Ovary (tissue), 9 donors: ENCODE data around the gene TSHZ2. TPM values are rescaled to one million over a fixed set of nuclear protein-coding genes. Genes with fewer than 3 reads are reported as not detected.

ENCODE experiments used
- DNase-seq, 5 donors: peaks; one replicate each; pipeline ENCODE4 v3.0.0-alpha.2; 2019 to 2020
- H3K27ac ChIP-seq, 2 donors: fragments of 200-600 bp; one replicate each; pipeline versions ENCODE4 v1.5.1 to v1.8.0; 2019 to 2022
- H3K27me3 ChIP-seq: fragments of 200-600 bp; one replicate; pipeline ENCODE4 v1.8.0; 2022
- H3K36me3 ChIP-seq: fragments of 200-600 bp; sonication (generic); one replicate; pipeline ENCODE4 v1.5.1; 2019
- H3K4me1 ChIP-seq: one replicate; pipeline ENCODE4 v1.8.1; 2013; ENCODE audit warnings: mild to moderate bottlenecking, moderate library complexity; ENCODE audit not compliant: insufficient read depth
- H3K4me3 ChIP-seq: fragments of 200-600 bp; sonication (generic); one replicate; pipeline ENCODE4 v1.5.1; 2017
- H3K9me3 ChIP-seq, 2 donors: fragments of 200-600 bp in 1 of 2; sonication (generic) in 1 of 2; one replicate each; pipeline versions ENCODE4 v1.5.1 to v1.8.1; 2013 to 2019; ENCODE audit warnings: mild to moderate bottlenecking in 1 of 2, moderate library complexity in 1 of 2
- EP300 ChIP-seq: sonication (generic); formaldehyde crosslinking; IDR thresholded peaks from one replicate; pipeline ENCODE4 v1.6.1; 2017; ENCODE audit warnings: antibody characterized with exemption
- POLR2A ChIP-seq: fragments of 450-650 bp; IDR thresholded peaks from one replicate; pipeline ENCODE4 v1.6.1; 2017; ENCODE audit warnings: antibody characterized with exemption, mild to moderate bottlenecking, moderate library complexity
- WGBS, 3 donors: extraction: QIAGEN DNeasy Blood & Tissue Kit in 1 of 3; methylation state at CpG; one replicate each; pipeline versions ENCODE4 v1.1.5 to v1.1.7; 2013 to 2017; 5-methylcytosine and 5-hydroxymethylcytosine counted together
- intact Hi-C, 4 donors: fragments of 100-400 bp; cut with DNase I; formaldehyde crosslinking; loops; one replicate each; pipeline versions ENCODE4 v1.11.0 to v1.15.1; 2022 to 2023
- polyA plus RNA-seq, 2 donors: library from polyadenylated mRNA; stranded (reverse); fragments of 200-250 nt in 1 of 2; fragments of 350-450 nt in 1 of 2; fragmentation: Illumina TruSeq in 1 of 2; extraction: RNeasy Lipid Tissue Mini Kit (QIAGEN cat#74804) in 1 of 2; gene quantifications; one replicate each; pipeline ENCODE4 v1.2.3, GENCODE V29; 2013 to 2014
- total RNA-seq, 7 donors: library from RNA; depleted of rRNA in 2 of 7; stranded (reverse); fragments of >200 nt in 2 of 7; fragmentation: NEBNext Ultra II Directional in 3 of 7; extraction: Animal tissue kit (Norgen Biotek cat#: 25700) in 3 of 7; gene quantifications; one replicate each; pipeline versions ENCODE4 v1.1.0 to v1.2.4, GENCODE V29; 2016 to 2023
- TF ChIP-seq, protein P1 (sequence below), 3 donors: fragments of 450-650 bp in 2 of 3; fragments of 200-600 bp in 1 of 3; IDR thresholded peaks; one replicate each; pipeline versions ENCODE4 v1.5.1 to v1.8.0; 2016 to 2022; ENCODE audit warnings: antibody characterized with exemption in 3 of 3, mild to moderate bottlenecking in 1 of 3
- donor health status: DM: no; HTN: no; CAD: no; lungs with moderate emphysema.
- donor health status: DM: no; HTN: no; CAD: no.
- donor health status: Bipolar disorder and iron deficiency.
- donor health status: DM: yes; HTN: yes; CAD: no.
- donor health status: DM: no; HTN: no; CAD: no.
- donor health status: DM: yes; HTN: yes; CAD: no.

The TSHZ2 gene
- total and polyA plus RNA-seq, 9 donors, result 18.2 to 113 (median 40.2) TPM

GRCh38 chr20:53210931-53211330, 238.8 kb downstream of the TSHZ2 start:
- Histone ChIP-seq H3K36me3 (no peaks in the 10 kb centered on the region), H3K9me3 (no peaks in the 10 kb centered on the region), H3K27me3 (no peaks in the 10 kb centered on the region), H3K4me3 (no peak overlapping the region), H3K4me1 (no peaks in the 10 kb centered on the region), H3K27ac (no peak overlapping the region)
- no peak for DNase-seq
- intact Hi-C loops, result loop anchor here in 1 of 4 donors (10.0 kb wide), 2 partner anchors 334 to 896 kb away; no protein-coding TSS in a partner anchor
- WGBS, 3 donors, result 49 to 64% (median 52%) methylated on average over 3 of the region's 3 CpGs
- TF ChIP-seq, protein P1, sequence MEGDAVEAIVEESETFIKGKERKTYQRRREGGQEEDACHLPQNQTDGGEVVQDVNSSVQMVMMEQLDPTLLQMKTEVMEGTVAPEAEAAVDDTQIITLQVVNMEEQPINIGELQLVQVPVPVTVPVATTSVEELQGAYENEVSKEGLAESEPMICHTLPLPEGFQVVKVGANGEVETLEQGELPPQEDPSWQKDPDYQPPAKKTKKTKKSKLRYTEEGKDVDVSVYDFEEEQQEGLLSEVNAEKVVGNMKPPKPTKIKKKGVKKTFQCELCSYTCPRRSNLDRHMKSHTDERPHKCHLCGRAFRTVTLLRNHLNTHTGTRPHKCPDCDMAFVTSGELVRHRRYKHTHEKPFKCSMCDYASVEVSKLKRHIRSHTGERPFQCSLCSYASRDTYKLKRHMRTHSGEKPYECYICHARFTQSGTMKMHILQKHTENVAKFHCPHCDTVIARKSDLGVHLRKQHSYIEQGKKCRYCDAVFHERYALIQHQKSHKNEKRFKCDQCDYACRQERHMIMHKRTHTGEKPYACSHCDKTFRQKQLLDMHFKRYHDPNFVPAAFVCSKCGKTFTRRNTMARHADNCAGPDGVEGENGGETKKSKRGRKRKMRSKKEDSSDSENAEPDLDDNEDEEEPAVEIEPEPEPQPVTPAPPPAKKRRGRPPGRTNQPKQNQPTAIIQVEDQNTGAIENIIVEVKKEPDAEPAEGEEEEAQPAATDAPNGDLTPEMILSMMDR (IDR thresholded peaks at IDR 0.05), result no peak
- no peak for TF ChIP-seq EP300
- TF ChIP-seq POLR2A, result no peak

- Histone ChIP-seq H3K36me3 (no peaks in the 10 kb centered on the region), H3K9me3 (no peaks in the 10 kb centered on the region), H3K4me1 (no peaks in the 10 kb centered on the region), H3K27ac (no peak overlapping the region), H3K4me3 (no peak overlapping the region), H3K27me3 (no peaks in the 10 kb centered on the region)
- no peak for TF ChIP-seq EP300
- 93 to 95% (median 94%) methylated on average over 5 of the region's 5 CpGs for WGBS, 3 donors
- intact Hi-C loops, result loop anchor here in 1 of 4 donors (10.0 kb wide), 2 partner anchors 333 to 897 kb away; no protein-coding TSS in a partner anchor
- no peak for DNase-seq
Observed at GRCh38 chr20:53212018-53212417, 239.9 kb downstream of the TSHZ2 start.

DNA sequence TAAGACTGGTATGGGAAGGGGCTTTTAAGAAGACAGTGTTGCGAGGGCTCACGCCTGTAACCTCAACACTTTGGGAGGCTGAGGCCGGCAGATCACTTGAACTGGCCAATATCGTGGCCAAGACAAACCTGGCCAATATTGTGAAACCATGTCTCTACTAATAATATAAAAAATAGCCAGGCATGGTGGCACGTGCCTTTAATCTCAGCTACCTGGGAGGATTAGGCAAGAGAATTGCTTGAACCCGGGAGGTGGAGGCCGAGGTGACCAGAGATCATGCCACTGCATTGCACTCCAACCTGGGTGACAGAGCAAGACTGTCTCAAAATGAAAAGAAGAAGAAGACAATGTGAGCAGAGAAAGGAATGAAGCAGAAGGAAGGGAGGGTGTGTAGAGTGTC, 242.2 kb downstream of the TSHZ2 start:
- WGBS, 3 donors, result 94 to 96% (median 95%) methylated on average over 7 of the region's 7 CpGs
- no peaks in the 10 kb centered on the region for H3K27me3 ChIP-seq
- TF ChIP-seq POLR2A, result no peak
- no peak for TF ChIP-seq EP300
- TF ChIP-seq, protein P1 (IDR thresholded peaks at IDR 0.05), result no peak
- no peak overlapping the region for H3K27ac ChIP-seq
- no peak overlapping the region for H3K4me3 ChIP-seq
- H3K36me3 ChIP-seq, result no peaks in the 10 kb centered on the region
- no peaks in the 10 kb centered on the region for H3K9me3 ChIP-seq
- DNase-seq, result no peak
- H3K4me1 ChIP-seq, result no peaks in the 10 kb centered on the region
- intact Hi-C loops, result loop anchor here in 1 of 4 donors (10.0 kb wide), 2 partner anchors 330 to 900 kb away; no protein-coding TSS in a partner anchor

DNA sequence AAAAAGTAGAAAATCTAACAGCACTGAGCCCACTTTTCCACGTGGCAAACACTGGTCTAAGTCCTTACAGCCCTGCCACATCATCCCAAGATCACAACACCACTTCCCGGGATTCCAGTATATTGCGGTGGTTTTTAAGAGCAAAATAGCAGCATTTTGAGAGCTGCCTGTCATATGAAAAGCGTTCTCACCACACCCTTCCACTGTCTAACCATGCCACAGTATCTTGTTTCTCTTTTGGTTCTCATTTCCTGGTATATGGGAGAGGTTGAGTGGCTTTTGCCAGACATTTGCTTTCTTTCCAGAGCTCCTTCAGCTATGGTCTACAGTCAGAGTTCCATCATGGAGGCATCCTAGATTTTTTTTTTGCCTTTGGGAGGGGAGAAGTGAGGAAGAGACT, 243.0 kb downstream of the TSHZ2 start:
- Histone ChIP-seq H3K27me3 (no peaks in the 10 kb centered on the region), H3K36me3 (no peaks in the 10 kb centered on the region), H3K27ac (no peak overlapping the region), H3K4me1 (no peaks in the 10 kb centered on the region), H3K4me3 (no peak overlapping the region), H3K9me3 (no peaks in the 10 kb centered on the region)
- no peak for DNase-seq
- TF ChIP-seq, protein P1 (IDR thresholded peaks at IDR 0.05), result no peak
- no peak for TF ChIP-seq POLR2A
- TF ChIP-seq EP300, result no peak
- WGBS, 3 donors, result 92 to 94% (median 94%) methylated on average over 4 of the region's 4 CpGs
- intact Hi-C loops, result loop anchor here in 1 of 4 donors (10.0 kb wide), 2 partner anchors 330 to 900 kb away; no protein-coding TSS in a partner anchor

DNA sequence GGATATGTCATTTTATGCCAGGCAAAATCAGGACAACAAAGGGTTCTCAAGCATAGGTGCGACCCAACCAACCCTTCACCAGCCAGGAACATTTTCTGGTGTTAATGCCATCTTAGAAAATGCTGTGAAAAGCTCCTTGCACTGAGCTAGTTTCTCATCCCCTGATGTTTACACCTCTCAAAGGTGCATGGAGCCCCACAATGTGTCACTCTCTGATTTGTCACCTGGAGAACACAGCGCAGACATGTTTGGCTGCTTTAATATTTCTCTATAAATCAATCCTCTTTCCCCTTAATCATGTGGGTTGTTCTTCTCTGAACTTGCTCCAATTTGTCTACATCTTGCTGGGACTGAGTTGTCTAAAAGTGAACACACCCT, 244.3 kb downstream of the TSHZ2 start:
- Histone ChIP-seq H3K27me3 (no peaks in the 10 kb centered on the region), H3K4me1 (no peaks in the 10 kb centered on the region), H3K36me3 (no peaks in the 10 kb centered on the region), H3K9me3 (no peaks in the 10 kb centered on the region), H3K27ac (no peak overlapping the region), H3K4me3 (no peak overlapping the region)
- 95 to 98% (median 98%) methylated on average over 2 of the region's 2 CpGs for WGBS, 3 donors
- intact Hi-C loops, result loop anchor here in 1 of 4 donors (10.0 kb wide), 2 partner anchors 328 to 902 kb away; no protein-coding TSS in a partner anchor
- TF ChIP-seq POLR2A, result no peak
- TF ChIP-seq EP300, result no peak
- TF ChIP-seq, protein P1 (IDR thresholded peaks at IDR 0.05), result no peak
- no peak for DNase-seq
